DND-41 (cell line): ENCODE results near the gene MTF2.

ENCODE experiments used
- ATAC-seq: fragments of 200-7000 bp; cut with Tn5 transposase; 3 replicates; pipeline ENCODE4 v1.9.1; 2021; ENCODE audit warnings: low read depth; ENCODE audit not compliant: insufficient read depth
- DNase-seq: peaks from one replicate; pipeline ENCODE4 v3.0.0-alpha.2; 2020
- H2AFZ ChIP-seq: 2 replicates; pipeline ENCODE4 v1.6.0; 2012; ENCODE audit warnings: low read depth, low read length
- H3K27ac ChIP-seq: 2 replicates; pipeline ENCODE4 v1.5.1; 2012; ENCODE audit warnings: low read length, inconsistent platforms
- H3K27me3 ChIP-seq: fragments of 200-600 bp; sonication (generic); 2 replicates; pipeline ENCODE4 v1.6.0; 2012; ENCODE audit warnings: low read length, mild to moderate bottlenecking, inconsistent platforms; ENCODE audit not compliant: insufficient read depth, poor library complexity
- H3K36me3 ChIP-seq: 2 replicates; pipeline ENCODE4 v1.5.1; 2012; ENCODE audit warnings: low read length, inconsistent platforms; ENCODE audit not compliant: insufficient read depth
- H3K4me1 ChIP-seq: 2 replicates; pipeline ENCODE4 v1.5.1; 2012; ENCODE audit warnings: mild to moderate bottlenecking, low read length; ENCODE audit not compliant: insufficient read depth
- H3K4me2 ChIP-seq: 2 replicates; pipeline ENCODE4 v1.6.0; 2012; ENCODE audit warnings: mild to moderate bottlenecking, moderate library complexity, low read length, inconsistent platforms; ENCODE audit not compliant: insufficient read depth
- H3K4me3 ChIP-seq, 2 experiments: fragments of 200-600 bp in 1 of 2; shearing (Covaris generic) in 1 of 2; 2 replicates each; pipeline ENCODE4 v1.5.1; 2012 to 2016; ENCODE audit warnings: inconsistent platforms in 2 of 2, low read length in 2 of 2, mild to moderate bottlenecking in 2 of 2, low read depth in 1 of 2, moderate library complexity in 1 of 2
- H3K79me2 ChIP-seq: 2 replicates; pipeline ENCODE4 v1.6.0; 2012; ENCODE audit warnings: low read length, inconsistent platforms; ENCODE audit not compliant: insufficient read depth
- H3K9ac ChIP-seq: 2 replicates; pipeline ENCODE4 v1.6.0; 2012; ENCODE audit warnings: low read depth, mild to moderate bottlenecking, inconsistent platforms, low read length, moderate library complexity
- H3K9me3 ChIP-seq: 2 replicates; pipeline ENCODE4 v1.5.1; 2012; ENCODE audit warnings: low read length, moderate library complexity, mild to moderate bottlenecking, inconsistent platforms; ENCODE audit not compliant: insufficient read depth, severe bottlenecking
- H4K20me1 ChIP-seq: 2 replicates; pipeline ENCODE4 v1.6.0; 2012; ENCODE audit warnings: low read length; ENCODE audit not compliant: insufficient read depth
- EZH2 ChIP-seq: IDR thresholded peaks from 3 replicates; pipeline ENCODE4 v1.6.1; 2012; ENCODE audit warnings: borderline replicate concordance, low read depth, mild to moderate bottlenecking, moderate library complexity, low read length, inconsistent platforms; ENCODE audit not compliant: severe bottlenecking
- TF ChIP-seq, protein P1 (sequence below): IDR thresholded peaks from 2 replicates; pipeline ENCODE4 v1.5.1; 2012; ENCODE audit warnings: borderline replicate concordance, low read length, moderate library complexity, mild to moderate bottlenecking; ENCODE audit not compliant: poor library complexity, severe bottlenecking; ENCODE audit errors: extremely low read depth

The MTF2 gene

DNA sequence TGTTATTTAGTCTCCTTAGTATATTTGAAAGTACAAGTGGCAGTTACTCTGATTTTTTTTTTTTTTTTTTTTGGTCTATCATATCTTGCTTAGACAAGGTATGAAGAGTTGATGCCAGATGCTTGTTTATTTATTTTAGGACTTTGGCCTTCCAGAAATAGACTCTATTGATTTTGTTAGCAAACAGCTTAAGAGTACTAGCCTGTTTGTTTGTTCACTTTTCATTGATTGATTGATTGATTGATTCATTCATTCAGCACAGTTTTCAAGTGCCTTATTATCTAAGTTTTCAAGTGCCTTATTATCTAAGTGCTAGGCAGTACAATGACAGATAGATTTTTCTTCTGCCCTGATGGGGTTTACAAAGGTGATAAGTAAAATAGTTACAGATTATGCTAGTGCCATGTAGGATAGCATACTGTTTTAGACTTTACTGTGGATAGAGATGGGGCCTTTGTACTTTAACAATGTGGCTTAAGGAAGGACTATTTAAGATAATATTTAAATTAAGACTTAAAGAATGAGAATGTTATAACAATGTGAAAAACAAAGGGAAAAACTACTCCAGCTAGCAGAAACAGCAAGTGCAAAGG lies 50.5 kb downstream of the MTF2 start:
- Histone ChIP-seq H3K79me2 (peaks cover 89% of the 10 kb centered on the region), H4K20me1 (peaks cover 15% of the 10 kb centered on the region; the same call in 1 of the 2 replicates), H3K36me3 (peaks cover 95% of the 10 kb centered on the region)

GRCh38 chr1:93132638-93133037 lies 53.6 kb downstream of the MTF2 start:
- H3K79me2 ChIP-seq = peaks cover 91% of the 10 kb centered on the region
- no peaks in the 10 kb centered on the region for H3K9me3 ChIP-seq
- H4K20me1 ChIP-seq = peaks cover 25% of the 10 kb centered on the region; the same call in 1 of the 2 replicates
- no peak for TF ChIP-seq EZH2
- TF ChIP-seq, protein P1, sequence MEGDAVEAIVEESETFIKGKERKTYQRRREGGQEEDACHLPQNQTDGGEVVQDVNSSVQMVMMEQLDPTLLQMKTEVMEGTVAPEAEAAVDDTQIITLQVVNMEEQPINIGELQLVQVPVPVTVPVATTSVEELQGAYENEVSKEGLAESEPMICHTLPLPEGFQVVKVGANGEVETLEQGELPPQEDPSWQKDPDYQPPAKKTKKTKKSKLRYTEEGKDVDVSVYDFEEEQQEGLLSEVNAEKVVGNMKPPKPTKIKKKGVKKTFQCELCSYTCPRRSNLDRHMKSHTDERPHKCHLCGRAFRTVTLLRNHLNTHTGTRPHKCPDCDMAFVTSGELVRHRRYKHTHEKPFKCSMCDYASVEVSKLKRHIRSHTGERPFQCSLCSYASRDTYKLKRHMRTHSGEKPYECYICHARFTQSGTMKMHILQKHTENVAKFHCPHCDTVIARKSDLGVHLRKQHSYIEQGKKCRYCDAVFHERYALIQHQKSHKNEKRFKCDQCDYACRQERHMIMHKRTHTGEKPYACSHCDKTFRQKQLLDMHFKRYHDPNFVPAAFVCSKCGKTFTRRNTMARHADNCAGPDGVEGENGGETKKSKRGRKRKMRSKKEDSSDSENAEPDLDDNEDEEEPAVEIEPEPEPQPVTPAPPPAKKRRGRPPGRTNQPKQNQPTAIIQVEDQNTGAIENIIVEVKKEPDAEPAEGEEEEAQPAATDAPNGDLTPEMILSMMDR = no peak
- no peak overlapping the region for H3K4me3 ChIP-seq
- no peak overlapping the region for H3K27ac ChIP-seq
- peaks cover 97% of the 10 kb centered on the region for H3K36me3 ChIP-seq
- H3K4me2 ChIP-seq = no peak overlapping the region
- H3K9ac ChIP-seq = no peak overlapping the region
- H3K27me3 ChIP-seq = no peaks in the 10 kb centered on the region
- DNase-seq (no peak), ATAC-seq (no peak)
- H2AFZ ChIP-seq = no peak overlapping the region
- no peaks in the 10 kb centered on the region for H3K4me1 ChIP-seq

More for the DNA sequence above, 50.5 kb downstream of the MTF2 start:
- H3K9ac ChIP-seq = no peak overlapping the region
- TF ChIP-seq, protein P1 = no peak
- H3K9me3 ChIP-seq = no peaks in the 10 kb centered on the region
- no peaks in the 10 kb centered on the region for H3K27me3 ChIP-seq
- no peak overlapping the region for H2AFZ ChIP-seq
- H3K4me1 ChIP-seq = no peaks in the 10 kb centered on the region
- H3K4me3 ChIP-seq = no peak overlapping the region
- DNase-seq (no peak), ATAC-seq (no peak)
- no peak overlapping the region for H3K27ac ChIP-seq
- H3K4me2 ChIP-seq = no peak overlapping the region

GRCh38 chr1:93136445-93136844 lies 57.4 kb downstream of the MTF2 start:
- Histone ChIP-seq H3K4me1 (no peaks in the 10 kb centered on the region), H3K4me3 (no peak overlapping the region), H3K27me3 (no peaks in the 10 kb centered on the region), H3K9me3 (no peaks in the 10 kb centered on the region), H3K27ac (no peak overlapping the region), H3K9ac (no peak overlapping the region), H3K36me3 (peaks cover 97% of the 10 kb centered on the region), H2AFZ (no peak overlapping the region), H3K79me2 (peaks cover 92% of the 10 kb centered on the region), H3K4me2 (no peak overlapping the region), H4K20me1 (peaks cover 24% of the 10 kb centered on the region; the same call in 1 of the 2 replicates)
- DNase-seq = no peak
- TF ChIP-seq, protein P1 = no peak
- no peak for TF ChIP-seq EZH2
- ATAC-seq = no peak
